CD8-positive, alpha-beta memory T cell (primary cell): Measurements from ENCODE around the gene CYCS. TPM values are rescaled to one million over a fixed set of nuclear protein-coding genes. Genes with fewer than 3 reads are reported as not detected.

Source experiments
- CTCF ChIA-PET: fragments of 350-600 bp; sonication (Branson Sonifier 250); formaldehyde crosslinking; loops from one replicate; lab custom pipeline; 2021; ENCODE audit warnings: antibody characterized with exemption; lab: Charles Lee
- POLR2A ChIA-PET: fragments of 350-600 bp; sonication (Branson Sonifier 250); formaldehyde crosslinking; loops from one replicate; lab custom pipeline; 2021; ENCODE audit warnings: antibody characterized with exemption; lab: Charles Lee
- DNase-seq, 5 donors: peaks; one replicate each; pipeline versions ENCODE4 v3.0.0 to v3.0.0-alpha.2; 2020 to 2022; ENCODE audit warnings: mixed read lengths in 1 of 5
- H3K27ac ChIP-seq: one replicate; pipeline ENCODE4 v1.7.0; 2013; ENCODE audit warnings: low read depth, mild to moderate bottlenecking, low read length, moderate library complexity
- H3K27me3 ChIP-seq: 2 replicates; pipeline ENCODE4 v1.7.0; 2013; ENCODE audit warnings: low read length, mild to moderate bottlenecking; ENCODE audit not compliant: insufficient read depth, poor library complexity, severe bottlenecking
- H3K36me3 ChIP-seq: 2 replicates; pipeline ENCODE4 v1.7.0; 2013; ENCODE audit warnings: mild to moderate bottlenecking, low read length, moderate library complexity; ENCODE audit not compliant: insufficient read depth
- H3K4me1 ChIP-seq: 2 replicates; pipeline ENCODE4 v1.7.0; 2013; ENCODE audit warnings: mild to moderate bottlenecking, low read length, moderate library complexity; ENCODE audit not compliant: insufficient read depth
- H3K4me3 ChIP-seq: 2 replicates; pipeline ENCODE4 v1.7.0; 2013; ENCODE audit warnings: mild to moderate bottlenecking, low read length
- H3K9me3 ChIP-seq: 2 replicates; pipeline ENCODE4 v1.7.0; 2013; ENCODE audit warnings: mild to moderate bottlenecking, low read length
- H3K27ac Mint-ChIP-seq, 8 donors: one replicate each; pipeline ENCODE4 v1.8.0; 2020 to 2021; ENCODE audit warnings: mixed read lengths in 8 of 8, mild to moderate bottlenecking in 6 of 8, inconsistent platforms in 3 of 8, moderate library complexity in 3 of 8
- H3K27me3 Mint-ChIP-seq, 2 donors: one replicate each; pipeline ENCODE4 v1.8.0; 2020 to 2021; ENCODE audit warnings: mixed read lengths in 2 of 2, mild to moderate bottlenecking in 1 of 2, moderate library complexity in 1 of 2
- H3K36me3 Mint-ChIP-seq, 3 donors: one replicate each; pipeline ENCODE4 v1.8.0; 2020 to 2021; ENCODE audit warnings: mixed read lengths in 3 of 3, inconsistent platforms in 1 of 3, mild to moderate bottlenecking in 1 of 3
- H3K4me1 Mint-ChIP-seq, 3 donors: one replicate each; pipeline ENCODE4 v1.8.0; 2020 to 2021; ENCODE audit warnings: mixed read lengths in 3 of 3, inconsistent platforms in 1 of 3, mild to moderate bottlenecking in 1 of 3
- H3K4me3 Mint-ChIP-seq, 7 donors: one replicate each; pipeline ENCODE4 v1.8.0; 2020 to 2021; ENCODE audit warnings: mixed read lengths in 7 of 7, mild to moderate bottlenecking in 6 of 7, moderate library complexity in 4 of 7, inconsistent platforms in 2 of 7
- H3K9me3 Mint-ChIP-seq, 5 donors: one replicate each; pipeline ENCODE4 v1.8.0; 2020 to 2022; ENCODE audit warnings: mixed read lengths in 5 of 5, mild to moderate bottlenecking in 3 of 5, moderate library complexity in 2 of 5, inconsistent platforms in 1 of 5
- polyA plus RNA-seq: library from polyadenylated mRNA; unstranded; fragments of 300-500 nt; fragmentation: Illumina TruSeq; gene quantifications from one replicate; pipeline ENCODE4 v1.2.3, GENCODE V29; 2021
- total RNA-seq, 2 experiments: library from RNA; stranded (reverse); gene quantifications; one replicate each; pipeline ENCODE4 v1.2.3, GENCODE V29; 2021

Gene CYCS
- 100 to 1,000 TPM; 294 to 324 TPM for total RNA-seq
- 148 TPM for polyA plus RNA-seq

DNA sequence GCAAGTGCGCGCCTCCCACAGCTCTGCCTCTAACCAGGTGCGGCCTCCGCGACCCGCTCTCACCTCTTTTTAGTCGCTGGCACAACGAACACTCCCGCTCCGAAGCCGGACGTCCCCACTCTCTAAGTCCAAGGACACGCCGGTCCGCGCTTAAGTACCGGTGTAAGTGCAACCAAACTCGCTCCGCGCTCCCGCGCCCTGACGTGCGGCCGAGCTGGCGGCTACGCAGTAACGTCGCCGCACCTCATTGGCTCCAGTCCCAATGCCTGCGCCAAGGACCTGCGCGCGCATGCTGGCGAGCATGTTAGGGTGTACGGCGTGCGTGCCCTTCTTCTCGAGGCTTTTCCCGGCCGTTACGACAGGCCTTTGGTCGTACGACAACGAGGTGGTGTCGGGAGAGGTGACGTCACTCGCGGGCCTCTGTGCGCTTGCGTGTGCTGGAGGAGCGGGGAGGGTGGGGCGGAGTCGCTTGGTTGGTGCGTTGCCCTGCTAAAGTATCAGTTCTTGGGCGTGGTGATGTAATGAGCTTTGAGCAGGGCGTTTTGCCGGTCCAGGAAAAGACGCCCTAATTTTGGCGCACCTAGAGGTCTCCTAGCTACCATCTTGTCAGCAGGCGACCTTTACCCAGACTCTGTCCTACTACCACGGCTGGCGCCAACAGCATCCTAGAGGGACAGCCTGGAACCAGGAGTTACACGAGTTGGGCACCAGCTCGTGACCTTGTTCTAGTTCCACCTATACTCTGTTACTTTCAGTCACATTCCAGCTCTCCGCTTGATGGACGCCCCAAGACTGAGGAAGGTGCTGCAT, at the start of gene CYCS:
Gene CYCS, minus strand, starts transcription at position 124 of the 810 bp plus-strand sequence. CDS start 1,141 bp downstream, outside the sequence.
- Mint-ChIP-seq H3K9me3 (peaks cover 0 to 2% (median 0%) of the 10 kb centered on the region in 5 donors), H3K27ac (peak within 1 kb of the TSS; percentile 96 to 100 (median 99)), H3K4me1 (peaks cover 30 to 33% (median 30%) of the 10 kb centered on the region in 3 donors), H3K36me3 (peaks cover 0 to 42% (median 10%) of the 10 kb centered on the region in 3 donors), H3K27me3 (peaks cover 0 to 4% of the 10 kb centered on the region in 2 donors), H3K4me3 (peak within 1 kb of the TSS; percentile 96 to 100 (median 99))
- peaks cover 13% of the 10 kb centered on the region for H3K4me1 ChIP-seq
- DNase-seq: peak; percentile 99 to 100 (median 99)
- H3K27me3 ChIP-seq: no peaks in the 10 kb centered on the region
- ChIA-PET CTCF (interaction anchor here (1.0 to 3.4 kb wide), 10 partner anchors 9 to 313 kb away, joined by 3 to 24 read pairs (median 5); no protein-coding TSS in a partner anchor), POLR2A (interaction anchor here (0.6 to 2.2 kb wide), 7 partner anchors 27 to 553 kb away, joined by 3 to 12 read pairs (median 6); partner anchors contain the start of genes OSBPL3 and PALS2)
- H3K9me3 ChIP-seq: no peaks in the 10 kb centered on the region
- peaks cover 11% of the 10 kb centered on the region for H3K36me3 ChIP-seq
- peak within 1 kb of the TSS; percentile 88 for H3K4me3 ChIP-seq
- H3K27ac ChIP-seq: peak within 1 kb of the TSS; percentile 96

DNA sequence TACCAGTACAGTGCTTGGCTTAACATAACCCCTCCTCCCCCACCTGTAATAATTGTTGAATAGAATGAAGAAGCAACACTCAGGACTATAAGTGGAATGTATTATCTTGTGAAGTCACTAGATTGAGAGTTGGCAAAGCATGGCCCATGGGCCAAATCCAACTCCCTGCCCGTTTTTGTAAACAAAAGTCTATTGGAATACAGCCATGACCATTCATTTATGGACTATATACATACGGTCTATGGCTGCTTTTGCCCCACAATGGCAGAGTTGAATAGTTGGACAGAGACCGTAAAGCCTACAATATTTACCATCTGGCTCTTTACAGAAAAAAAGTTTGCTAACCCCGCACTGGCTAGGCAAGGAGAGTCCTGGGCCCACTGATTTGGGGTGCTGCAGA, 48.1 kb upstream of the CYCS start:
- H3K27me3 ChIP-seq: no peaks in the 10 kb centered on the region
- no peak overlapping the region for H3K4me3 Mint-ChIP-seq
- H3K9me3 ChIP-seq: no peaks in the 10 kb centered on the region
- no peaks in the 10 kb centered on the region for H3K4me1 ChIP-seq
- no peaks in the 10 kb centered on the region for H3K36me3 ChIP-seq
- no peak overlapping the region for H3K27ac Mint-ChIP-seq
- no peak overlapping the region for H3K27ac ChIP-seq
- peaks cover 0 to 3% (median 0%) of the 10 kb centered on the region in 3 donors for H3K4me1 Mint-ChIP-seq
- POLR2A ChIA-PET: no interaction called here
- CTCF ChIA-PET: no interaction called here
- H3K27me3 Mint-ChIP-seq: no peaks in the 10 kb centered on the region
- DNase-seq: no peak
- H3K36me3 Mint-ChIP-seq: peaks cover 8 to 23% (median 15%) of the 10 kb centered on the region in 3 donors
- no peaks in the 10 kb centered on the region for H3K9me3 Mint-ChIP-seq
- H3K4me3 ChIP-seq: no peak overlapping the region

- no peak overlapping the region for H3K27ac ChIP-seq
- no peaks in the 10 kb centered on the region for H3K27me3 ChIP-seq
- ChIA-PET POLR2A (interaction anchor here (0.6 kb wide), 1 partner anchor 631 kb away, joined by 6 read pairs; no protein-coding TSS in a partner anchor), CTCF (no interaction called here)
- H3K4me1 ChIP-seq: no peaks in the 10 kb centered on the region
- DNase-seq: no peak
- Mint-ChIP-seq H3K27me3 (no peaks in the 10 kb centered on the region), H3K36me3 (peaks cover 6 to 26% (median 13%) of the 10 kb centered on the region in 3 donors), H3K4me3 (no peak overlapping the region), H3K4me1 (no peaks in the 10 kb centered on the region), H3K27ac (no peak overlapping the region), H3K9me3 (no peaks in the 10 kb centered on the region)
- no peak overlapping the region for H3K4me3 ChIP-seq
- H3K36me3 ChIP-seq: no peaks in the 10 kb centered on the region
- no peaks in the 10 kb centered on the region for H3K9me3 ChIP-seq
Observed at GRCh38 chr7:25171516-25171915, 46.5 kb upstream of the CYCS start.

DNA sequence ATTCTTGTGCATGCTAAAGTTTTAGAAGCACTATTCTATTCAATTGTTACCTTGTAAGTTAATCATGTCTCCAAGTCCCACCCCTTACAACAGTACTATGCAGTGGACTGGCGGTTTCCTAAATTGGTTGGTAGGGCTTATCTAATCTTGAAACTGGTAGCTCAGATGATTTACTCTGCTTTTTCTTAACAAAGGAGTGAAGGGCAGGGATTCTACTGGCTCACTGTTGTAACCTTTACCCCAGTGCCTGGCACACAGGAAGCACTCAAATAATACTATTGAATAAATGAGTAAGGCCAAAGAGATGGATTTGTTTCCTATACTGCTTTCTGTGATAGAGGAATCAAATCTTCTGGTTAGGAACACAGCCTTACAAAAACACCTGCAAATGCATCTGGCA, 46.0 kb upstream of the CYCS start:
- Histone ChIP-seq H3K36me3 (no peaks in the 10 kb centered on the region), H3K4me3 (no peak overlapping the region), H3K27me3 (no peaks in the 10 kb centered on the region), H3K4me1 (no peaks in the 10 kb centered on the region), H3K27ac (no peak overlapping the region), H3K9me3 (no peaks in the 10 kb centered on the region)
- DNase-seq: no peak
- Mint-ChIP-seq H3K36me3 (peaks cover 5 to 25% (median 13%) of the 10 kb centered on the region in 3 donors), H3K4me1 (no peaks in the 10 kb centered on the region), H3K4me3 (no peak overlapping the region), H3K27ac (no peak overlapping the region), H3K27me3 (no peaks in the 10 kb centered on the region), H3K9me3 (no peaks in the 10 kb centered on the region)
- POLR2A ChIA-PET: no interaction called here
- CTCF ChIA-PET: no interaction called here

DNA sequence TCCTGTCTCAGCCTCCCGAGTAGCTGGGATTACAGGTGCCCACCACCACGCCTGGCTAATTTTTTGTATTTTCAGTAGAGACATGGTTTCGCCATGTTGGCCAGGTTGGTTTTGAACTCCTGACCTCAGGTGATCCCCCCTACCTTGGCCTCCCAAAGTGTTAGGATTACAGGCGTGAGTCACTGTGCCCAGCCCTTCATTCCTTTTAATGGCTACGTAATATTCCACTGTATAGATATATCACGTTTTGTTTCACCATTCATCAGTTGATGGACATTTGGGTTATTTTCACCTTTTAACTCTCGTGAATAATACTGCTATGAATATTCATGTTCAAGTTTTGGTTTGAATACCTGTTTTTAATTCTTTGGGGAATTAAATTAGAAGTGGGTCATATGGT, 44.6 kb upstream of the CYCS start:
- Histone ChIP-seq H3K36me3 (no peaks in the 10 kb centered on the region), H3K9me3 (no peaks in the 10 kb centered on the region), H3K4me1 (no peaks in the 10 kb centered on the region), H3K27ac (no peak overlapping the region), H3K4me3 (no peak overlapping the region), H3K27me3 (no peaks in the 10 kb centered on the region)
- no peaks in the 10 kb centered on the region for H3K9me3 Mint-ChIP-seq
- no peak for DNase-seq
- no peak overlapping the region for H3K4me3 Mint-ChIP-seq
- no peaks in the 10 kb centered on the region for H3K4me1 Mint-ChIP-seq
- ChIA-PET CTCF (no interaction called here), POLR2A (no interaction called here)
- H3K36me3 Mint-ChIP-seq: peaks cover 7 to 29% (median 13%) of the 10 kb centered on the region in 3 donors
- no peak overlapping the region for H3K27ac Mint-ChIP-seq
- no peaks in the 10 kb centered on the region for H3K27me3 Mint-ChIP-seq

GRCh38 chr7:25168145-25168544, 43.1 kb upstream of the CYCS start:
- no peaks in the 10 kb centered on the region for H3K4me1 Mint-ChIP-seq
- POLR2A ChIA-PET: no interaction called here
- no peaks in the 10 kb centered on the region for H3K9me3 Mint-ChIP-seq
- no peak overlapping the region for H3K27ac ChIP-seq
- no peak overlapping the region for H3K27ac Mint-ChIP-seq
- H3K4me3 ChIP-seq: no peak overlapping the region
- no peaks in the 10 kb centered on the region for H3K9me3 ChIP-seq
- no peaks in the 10 kb centered on the region for H3K36me3 ChIP-seq
- H3K4me3 Mint-ChIP-seq: no peak overlapping the region
- H3K27me3 Mint-ChIP-seq: no peaks in the 10 kb centered on the region
- H3K36me3 Mint-ChIP-seq: peaks cover 7 to 30% (median 13%) of the 10 kb centered on the region in 3 donors
- H3K27me3 ChIP-seq: no peaks in the 10 kb centered on the region
- no peaks in the 10 kb centered on the region for H3K4me1 ChIP-seq
- CTCF ChIA-PET: no interaction called here
- DNase-seq: no peak

- Mint-ChIP-seq H3K36me3 (peaks cover 7 to 28% (median 13%) of the 10 kb centered on the region in 3 donors), H3K4me1 (no peaks in the 10 kb centered on the region), H3K4me3 (no peak overlapping the region), H3K27me3 (no peaks in the 10 kb centered on the region), H3K9me3 (no peaks in the 10 kb centered on the region), H3K27ac (no peak overlapping the region)
- H3K27me3 ChIP-seq: no peaks in the 10 kb centered on the region
- H3K9me3 ChIP-seq: no peaks in the 10 kb centered on the region
- H3K4me1 ChIP-seq: no peaks in the 10 kb centered on the region
- DNase-seq: no peak
- ChIA-PET CTCF (no interaction called here), POLR2A (no interaction called here)
- H3K36me3 ChIP-seq: no peaks in the 10 kb centered on the region
- no peak overlapping the region for H3K27ac ChIP-seq
- H3K4me3 ChIP-seq: no peak overlapping the region
Observed at GRCh38 chr7:25167262-25167843, 42.3 kb upstream of the CYCS start.
